HCT116 (cell line): ENCODE results near the gene LAMC3. TPM values are rescaled to one million over a fixed set of nuclear protein-coding genes. Genes with fewer than 3 reads are reported as not detected.
A peak's percentile ranks its signal among the peaks of the same experiment; 100 is the strongest.

ENCODE experiments used
- ATAC-seq: fragments of 200-7000 bp; cut with Tn5 transposase; 2 replicates; pipeline ENCODE4 v1.9.1; 2020; ENCODE audit warnings: mild to moderate bottlenecking, moderate library complexity
- BruUV-seq: library from RNA; stranded (reverse); fragments of 400-500 nt; replicated peaks from 2 replicates; lab custom pipeline; 2021; lab: Mats Ljungman, UMichigan
- CTCF ChIA-PET: fragments of 300-600 bp; sonication (Branson Sonifier 250); formaldehyde crosslinking; loops from one replicate; lab custom pipeline; 2021; ENCODE audit warnings: antibody characterized with exemption; lab: Charles Lee
- POLR2A ChIA-PET: fragments of 300-600, 350-600 bp; sonication (Branson Sonifier 250); formaldehyde crosslinking; loops from one replicate; lab custom pipeline; 2021; ENCODE audit warnings: antibody characterized with exemption; lab: Charles Lee
- RAD21 ChIA-PET, 2 experiments: fragments of 300-600 bp; sonication (Branson Sonifier 250); formaldehyde crosslinking; loops; one replicate each; lab custom pipeline; 2023; ENCODE audit warnings: low total read pairs in 2 of 2; ENCODE audit not compliant: uncharacterized antibody in 2 of 2, unreplicated experiment in 2 of 2, low non-redundant PET in 1 of 2; lab: Charles Lee
- DNase-seq: peaks from one replicate; pipeline ENCODE4 v3.0.0-alpha.2; 2010; ENCODE audit warnings: low read depth, low spot score
- H2AFZ ChIP-seq: fragments of 200-600 bp; shearing (Covaris generic), sonication (generic); 2 replicates; pipeline ENCODE4 v1.6.1; 2017; ENCODE audit warnings: low read depth, mixed run types, mixed read lengths, antibody characterized with exemption, low read length; ENCODE audit not compliant: poor library complexity, severe bottlenecking
- H3K27ac ChIP-seq: 2 replicates; pipeline ENCODE4 v1.5.1; 2012; ENCODE audit warnings: low read depth, low read length
- H3K27me3 ChIP-seq: fragments of 200-600 bp; sonication (generic); 2 replicates; pipeline ENCODE4 v1.6.1; 2016; ENCODE audit warnings: mixed run types, low read length, mixed read lengths; ENCODE audit not compliant: insufficient read depth
- H3K36me3 ChIP-seq, 2 experiments: fragments of 200-500 bp in 1 of 2; fragments of 200-600 bp in 1 of 2; sonication (Bioruptor generic) in 1 of 2; sonication (generic) in 1 of 2; 2 replicates each; pipeline versions ENCODE4 v1.5.1 to v1.6.1; 2014 to 2016; ENCODE audit warnings: low read length in 2 of 2, inconsistent platforms in 1 of 2, mixed read lengths in 1 of 2, mixed run types in 1 of 2; ENCODE audit not compliant: insufficient read depth in 2 of 2, control insufficient read depth in 1 of 2
- H3K4me1 ChIP-seq, 2 experiments: fragments of 200-600 bp in 1 of 2; sonication (generic) in 1 of 2; 2 replicates each; pipeline versions ENCODE4 v1.5.1 to v1.6.1; 2012 to 2017; ENCODE audit warnings: low read length in 2 of 2, inconsistent platforms in 1 of 2, mild to moderate bottlenecking in 1 of 2, mixed read lengths in 1 of 2, mixed run types in 1 of 2, moderate library complexity in 1 of 2; ENCODE audit not compliant: insufficient read depth in 2 of 2, control insufficient read depth in 1 of 2
- H3K4me2 ChIP-seq: fragments of 200-600 bp; sonication (generic); 2 replicates; pipeline ENCODE4 v1.6.1; 2017; ENCODE audit warnings: mixed run types, low read length, mixed read lengths
- H3K4me3 ChIP-seq, 2 experiments: fragments of 200-600 bp in 1 of 2; sonication (generic) in 1 of 2; replicated peaks in 1 of 2; 2 replicates each; pipeline ENCODE4 v1.5.1; 2011 to 2016; ENCODE audit warnings: low read length in 2 of 2, control low read depth in 1 of 2, low read depth in 1 of 2, mild to moderate bottlenecking in 1 of 2, mixed read lengths in 1 of 2, mixed run types in 1 of 2
- H3K79me2 ChIP-seq: fragments of 200-600 bp; sonication (generic); 2 replicates; pipeline ENCODE4 v1.6.1; 2017; ENCODE audit warnings: mild to moderate bottlenecking, mixed run types, low read length, moderate library complexity, mixed read lengths; ENCODE audit not compliant: insufficient read depth
- H3K9ac ChIP-seq: fragments of 200-600 bp; sonication (generic); 2 replicates; pipeline ENCODE4 v1.6.1; 2016; ENCODE audit warnings: low read length, mixed read lengths
- H3K9me2 ChIP-seq: fragments of 200-600 bp; sonication (generic), shearing (Covaris generic); 2 replicates; pipeline ENCODE4 v1.6.1; 2017; ENCODE audit warnings: mixed run types, mild to moderate bottlenecking, moderate library complexity; ENCODE audit not compliant: insufficient read depth
- H3K9me3 ChIP-seq, 2 experiments: fragments of 200-500 bp in 1 of 2; fragments of 200-600 bp in 1 of 2; sonication (Bioruptor generic) in 1 of 2; sonication (generic) in 1 of 2; 2 replicates each; pipeline ENCODE4 v1.6.1; 2014 to 2017; ENCODE audit warnings: low read length in 2 of 2, mixed read lengths in 2 of 2, inconsistent platforms in 1 of 2, low read depth in 1 of 2, mild to moderate bottlenecking in 1 of 2, mixed run types in 1 of 2, moderate library complexity in 1 of 2; ENCODE audit not compliant: control insufficient read depth in 1 of 2, insufficient read depth in 1 of 2
- H4K20me1 ChIP-seq: fragments of 200-600 bp; sonication (generic), shearing (Covaris generic); 2 replicates; pipeline ENCODE4 v1.6.1; 2017; ENCODE audit warnings: mixed run types, mild to moderate bottlenecking, moderate library complexity; ENCODE audit not compliant: insufficient read depth
- ATF3 ChIP-seq: IDR thresholded peaks from 2 replicates; pipeline ENCODE4 v1.6.1; 2012
- CBX3 ChIP-seq: IDR thresholded peaks from 2 replicates; pipeline ENCODE4 v1.6.1; 2012; ENCODE audit warnings: low read depth
- CTCF ChIP-seq, 3 experiments: fragments of 200-600 bp in 1 of 3; sonication (generic) in 1 of 3; IDR thresholded peaks in 2 of 3; conservative IDR thresholded peaks in 1 of 3; 2 replicates each; pipeline ENCODE4 v1.5.1; 2012 to 2017; ENCODE audit warnings: low read depth in 2 of 3, low read length in 2 of 3, antibody characterized with exemption in 1 of 3, borderline replicate concordance in 1 of 3, control low read depth in 1 of 3, mild to moderate bottlenecking in 1 of 3, mixed read lengths in 1 of 3, mixed run types in 1 of 3, moderate library complexity in 1 of 3; ENCODE audit not compliant: insufficient read depth in 1 of 3
- ELF1 ChIP-seq: IDR thresholded peaks from 2 replicates; pipeline ENCODE4 v1.6.1; 2012; ENCODE audit warnings: low read depth, borderline replicate concordance
- EZH2 ChIP-seq: fragments of 200-600 bp; sonication (generic); IDR thresholded peaks from 2 replicates; pipeline ENCODE4 v1.6.1; 2017; ENCODE audit warnings: antibody characterized with exemption, mixed run types
- JUND ChIP-seq: IDR thresholded peaks from 2 replicates; pipeline ENCODE4 v1.6.1; 2012
- POLR2A ChIP-seq: IDR thresholded peaks from 2 replicates; pipeline ENCODE4 v1.7.0; 2011; ENCODE audit warnings: borderline replicate concordance; ENCODE audit not compliant: insufficient read depth, insufficient read length; ENCODE audit errors: extremely low read depth
- POLR2AphosphoS5 ChIP-seq: IDR thresholded peaks from 2 replicates; pipeline ENCODE4 v1.6.1; 2011; ENCODE audit warnings: mild to moderate bottlenecking, low read depth, low read length, moderate library complexity
- RAD21 ChIP-seq: IDR thresholded peaks from 2 replicates; pipeline ENCODE4 v1.6.1; 2012; ENCODE audit warnings: low read depth, mild to moderate bottlenecking
- REST ChIP-seq: IDR thresholded peaks from 2 replicates; pipeline ENCODE4 v1.6.1; 2012; ENCODE audit warnings: low read depth
- SP1 ChIP-seq: IDR thresholded peaks from 2 replicates; pipeline ENCODE4 v1.6.1; 2012; ENCODE audit warnings: low read depth
- SRF ChIP-seq: IDR thresholded peaks from 2 replicates; pipeline ENCODE4 v1.6.1; 2012; ENCODE audit warnings: low read depth
- TCF7L2 ChIP-seq: IDR thresholded peaks from 2 replicates; pipeline ENCODE4 v1.7.0; 2011; ENCODE audit warnings: borderline replicate concordance, inconsistent platforms; ENCODE audit not compliant: insufficient read depth, insufficient read length; ENCODE audit errors: extremely low read depth
- YY1 ChIP-seq: IDR thresholded peaks from 2 replicates; pipeline ENCODE4 v1.6.1; 2011; ENCODE audit warnings: low read length, low read depth, moderate library complexity, mild to moderate bottlenecking; ENCODE audit not compliant: insufficient replicate concordance; ENCODE audit errors: extremely low read depth
- ZBTB33 ChIP-seq: IDR thresholded peaks from 2 replicates; pipeline ENCODE4 v1.6.1; 2011; ENCODE audit warnings: mild to moderate bottlenecking, low read length, moderate library complexity; ENCODE audit not compliant: insufficient replicate concordance; ENCODE audit errors: extremely low read depth
- ZFX ChIP-seq: fragments of 450-650 bp; IDR thresholded peaks from 2 replicates; pipeline ENCODE4 v1.6.1; 2017
- ZNF274 ChIP-seq: fragments of 200-500 bp; sonication (Bioruptor generic); IDR thresholded peaks from 2 replicates; pipeline ENCODE4 v1.6.1; 2014; ENCODE audit warnings: mild to moderate bottlenecking, low read depth, low read length, inconsistent platforms
- intact Hi-C: fragments of 100-400 bp; cut with micrococcal nuclease; formaldehyde crosslinking; loops from 2 replicates; pipeline ENCODE4 v1.10.0; 2022
- total RNA-seq: library from RNA; stranded (reverse); gene quantifications from one replicate; pipeline ENCODE4 v1.2.1, GENCODE V29; 2021; ENCODE audit not compliant: unreplicated experiment

LAMC3 gene
- total RNA-seq, 1 experiment from 2014 or later: 7.7 TPM

GRCh38 chr9:131008563-131008908 lies 438 bp upstream of the LAMC3 start:
- Histone ChIP-seq H3K27ac (no peak overlapping the region), H3K9ac (peak overlapping the region; percentile 52), H2AFZ (peak overlapping the region; percentile 99), H4K20me1 (no peaks in the 10 kb centered on the region), H3K9me2 (no peaks in the 10 kb centered on the region), H3K4me1 (peaks cover 3 to 14% of the 10 kb centered on the region in 2 experiments), H3K4me2 (peak overlapping the region; percentile 93), H3K4me3 (peak overlapping the region; percentile 50 to 59), H3K9me3 (no peaks in the 10 kb centered on the region), H3K79me2 (no peaks in the 10 kb centered on the region), H3K27me3 (no peaks in the 10 kb centered on the region), H3K36me3 (no peaks in the 10 kb centered on the region)
- no peak for TF ChIP-seq YY1
- no peak for TF ChIP-seq POLR2AphosphoS5
- TF ChIP-seq SP1: no peak
- TF ChIP-seq ELF1: no peak
- no peak for TF ChIP-seq REST
- no peak for TF ChIP-seq POLR2A
- TF ChIP-seq ZFX: no peak
- TF ChIP-seq CBX3: no peak
- no peak for TF ChIP-seq CTCF (IDR thresholded peaks at IDR 0.05 in 2 of 3, conservative IDR thresholded peaks at IDR 0.05 in 1 of 3; ENCODE audit: borderline replicate concordance in 1 of 3, insufficient read depth in 1 of 3, low read depth in 2 of 3, low read length in 2 of 3)
- no peak for TF ChIP-seq EZH2
- TF ChIP-seq TCF7L2: no peak
- no peak for TF ChIP-seq ZNF274
- no peak for TF ChIP-seq RAD21
- TF ChIP-seq ATF3: no peak
- TF ChIP-seq SRF: no peak
- TF ChIP-seq ZBTB33: no peak
- TF ChIP-seq JUND: no peak
- DNase-seq (no peak), ATAC-seq (peak; percentile 53)
- CTCF ChIA-PET: interaction anchor here (0.7 to 2.4 kb wide), 3 partner anchors 10 to 328 kb away, joined by 3 to 9 read pairs (median 4); no protein-coding TSS in a partner anchor
- POLR2A ChIA-PET: no interaction called here
- intact Hi-C loops: loop anchor here (5.0 to 10.0 kb wide), 2 partner anchors 39 to 224 kb away; no protein-coding TSS in a partner anchor
- RAD21 ChIA-PET: interaction anchor here in 1 of 2 experiments (0.5 to 0.7 kb wide), 2 partner anchors 38 to 40 kb away, joined by 4 read pairs; no protein-coding TSS in a partner anchor
- no TSS peak for BruUV-seq
